Activated T-cell treated with anti-CD3 and anti-CD28 coated beads for 4 hours (primary cell): Measurements from ENCODE around the gene CHL1.

Experiments
- DNase-seq: peaks from one replicate; pipeline ENCODE4 v3.0.0-alpha.2; 2020

Gene CHL1

DNA sequence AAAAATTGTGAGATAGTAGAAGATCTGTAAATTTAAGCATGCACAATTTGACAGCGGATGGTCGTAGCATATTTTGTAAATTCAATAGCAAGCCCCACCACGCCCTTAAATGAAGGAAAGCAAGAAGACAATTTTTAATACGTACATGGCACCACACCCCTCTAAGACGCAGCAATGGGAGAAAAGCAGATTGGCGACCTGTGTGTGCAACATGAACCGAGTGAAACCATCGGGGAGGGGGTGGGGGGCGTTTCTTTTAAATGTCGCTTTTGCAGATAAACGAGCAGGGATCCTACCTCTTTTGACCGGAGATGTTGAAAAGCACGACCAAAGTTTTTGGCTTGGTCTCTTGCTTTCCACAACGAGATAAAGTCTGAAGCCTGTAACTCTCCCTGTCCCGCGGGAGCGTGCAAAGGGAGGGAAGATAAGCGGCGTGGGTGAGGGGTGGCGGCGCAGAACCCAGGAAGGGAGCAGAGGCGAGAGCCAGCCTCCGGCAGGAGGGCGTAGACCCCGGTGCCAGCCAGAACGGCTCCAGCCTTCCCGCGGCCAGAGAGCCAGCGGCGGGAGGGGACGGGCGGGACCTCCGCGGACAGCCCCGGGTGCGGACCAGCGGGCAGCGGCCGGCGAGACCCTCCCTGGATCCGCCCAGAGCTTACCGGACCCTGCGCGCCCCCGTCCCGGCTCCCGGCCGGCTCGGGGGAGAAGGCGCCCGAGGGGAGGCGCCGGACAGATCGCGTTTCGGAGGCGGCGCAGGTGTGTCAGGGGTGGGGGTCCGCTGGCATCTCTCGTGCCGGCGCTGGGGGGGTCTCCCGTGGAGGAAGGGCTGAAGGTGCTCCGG, at the start of gene CHL1:
TSS of gene CHL1 (plus strand) at position 453 of the 838 bp plus-strand sequence. CDS start 123,014 bp downstream, outside the sequence.
- DNase-seq: no peak

DNA sequence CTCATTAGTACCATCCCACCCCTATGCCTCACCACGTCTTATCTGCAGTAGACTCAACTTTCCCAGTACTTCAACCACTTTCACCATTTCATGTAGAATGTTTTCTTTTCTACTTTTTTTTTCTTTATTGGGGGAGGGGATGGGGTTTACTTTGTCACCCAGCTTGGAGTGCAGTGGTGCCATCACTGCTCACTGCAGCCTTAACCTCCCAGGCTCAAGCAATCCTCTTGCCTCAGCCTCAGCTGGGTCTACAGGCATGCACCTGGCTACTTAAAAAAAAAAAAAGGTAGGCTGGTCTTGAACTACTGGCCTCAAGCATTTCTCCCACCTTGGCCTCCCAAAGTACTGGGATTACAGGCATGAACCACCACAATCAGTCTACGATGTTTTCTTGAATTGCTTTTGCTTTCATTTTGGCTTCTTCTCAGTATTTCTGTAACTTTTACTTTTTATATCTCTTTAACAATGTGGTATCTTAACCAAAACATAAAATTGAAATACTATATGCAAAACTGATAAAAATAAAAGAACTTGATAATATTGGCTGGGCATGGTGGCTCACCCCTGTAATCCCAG, 44.9 kb upstream of the CHL1 start:
- DNase-seq: no peak

DNA sequence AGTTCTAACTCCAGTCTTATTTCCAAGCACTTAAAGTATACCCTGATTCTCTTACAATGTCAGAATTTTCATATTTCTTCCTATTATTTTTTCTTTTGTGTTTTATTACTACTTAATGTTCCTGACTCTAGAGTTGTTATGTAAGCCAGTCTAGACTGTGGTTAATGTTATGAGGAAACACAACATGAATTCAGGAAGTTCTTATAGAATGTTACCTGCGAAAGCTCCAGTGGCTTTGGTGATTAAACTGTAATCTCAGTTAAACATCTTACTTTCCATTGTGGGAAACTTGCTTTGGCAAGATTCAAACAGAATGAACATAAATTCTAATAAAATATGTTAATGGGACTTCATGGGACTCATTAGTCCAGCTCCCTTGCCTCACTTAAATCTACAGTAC, 36.6 kb upstream of the CHL1 start:
- no peak for DNase-seq

- no peak for DNase-seq
These were observed 30.5 kb upstream of the CHL1 start for GRCh38 chr3:166071-166470.

GRCh38 chr3:166799-167198, 29.8 kb upstream of the CHL1 start:
- DNase-seq: no peak

DNA sequence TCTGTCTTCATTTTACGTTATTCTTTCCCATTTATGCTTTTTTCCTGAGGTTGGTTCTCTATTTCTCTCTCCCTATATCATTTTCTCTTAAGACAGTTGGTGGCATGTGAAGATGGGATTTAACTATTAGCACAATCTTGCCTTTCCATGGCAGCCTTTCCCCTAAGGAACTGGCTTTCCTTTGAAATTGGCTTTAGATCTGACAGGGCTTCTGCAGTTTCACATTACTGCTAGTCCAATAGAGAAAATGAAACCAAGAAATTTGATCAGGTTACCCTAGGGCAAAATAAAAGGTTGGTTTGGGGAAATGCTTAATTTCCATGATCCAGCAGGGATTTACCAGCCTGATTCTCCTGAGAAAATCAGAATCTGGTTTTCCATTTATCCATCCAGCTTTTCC, 22.7 kb upstream of the CHL1 start:
- DNase-seq: no peak

- DNase-seq: no peak
These were observed 11.6 kb upstream of the CHL1 start for GRCh38 chr3:184976-185375.

GRCh38 chr3:192215-192929, 4.2 kb upstream of the CHL1 start:
- no peak for DNase-seq

DNA sequence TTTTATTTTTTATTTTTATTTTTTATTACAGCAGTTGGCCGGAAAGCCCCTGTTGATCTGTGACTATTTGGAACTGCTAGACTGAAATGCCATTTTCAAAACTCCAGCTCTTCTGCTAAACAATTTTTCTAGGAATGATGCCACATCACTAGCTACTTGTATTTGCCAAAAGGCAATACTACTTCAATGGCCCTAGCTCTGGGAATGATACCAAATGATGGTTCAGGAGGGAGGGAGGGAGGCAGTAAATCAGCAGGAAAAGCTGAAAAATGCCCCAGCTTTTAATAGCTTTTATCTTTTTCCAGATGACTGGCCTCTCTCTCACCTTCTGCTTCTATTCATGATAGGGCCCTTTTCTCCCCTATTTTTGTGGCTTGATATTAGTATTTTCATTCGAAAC, 2.6 kb upstream of the CHL1 start:
- no peak for DNase-seq

DNA sequence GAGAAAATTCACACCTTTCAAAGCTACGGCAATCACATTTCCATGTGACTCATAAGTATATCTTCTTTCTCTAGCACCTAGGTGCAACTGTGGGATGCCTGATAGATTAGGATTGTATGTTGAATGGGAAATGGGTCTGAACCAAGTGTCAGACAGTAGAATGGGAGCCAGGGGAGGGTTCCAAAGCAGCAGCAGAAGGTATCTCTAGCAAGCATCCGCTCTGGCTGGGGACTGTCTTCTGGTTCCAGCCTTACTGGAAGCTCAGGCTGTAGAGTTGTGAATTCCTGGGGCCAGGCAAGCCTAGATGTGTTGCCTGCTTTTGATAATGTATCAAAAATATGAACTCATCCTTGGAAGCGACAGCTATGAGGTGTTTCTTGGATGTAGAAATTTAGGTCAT, 2.1 kb upstream of the CHL1 start:
- DNase-seq: no peak

GRCh38 chr3:195666-196065, 897 bp upstream of the CHL1 start:
- DNase-seq: no peak

DNA sequence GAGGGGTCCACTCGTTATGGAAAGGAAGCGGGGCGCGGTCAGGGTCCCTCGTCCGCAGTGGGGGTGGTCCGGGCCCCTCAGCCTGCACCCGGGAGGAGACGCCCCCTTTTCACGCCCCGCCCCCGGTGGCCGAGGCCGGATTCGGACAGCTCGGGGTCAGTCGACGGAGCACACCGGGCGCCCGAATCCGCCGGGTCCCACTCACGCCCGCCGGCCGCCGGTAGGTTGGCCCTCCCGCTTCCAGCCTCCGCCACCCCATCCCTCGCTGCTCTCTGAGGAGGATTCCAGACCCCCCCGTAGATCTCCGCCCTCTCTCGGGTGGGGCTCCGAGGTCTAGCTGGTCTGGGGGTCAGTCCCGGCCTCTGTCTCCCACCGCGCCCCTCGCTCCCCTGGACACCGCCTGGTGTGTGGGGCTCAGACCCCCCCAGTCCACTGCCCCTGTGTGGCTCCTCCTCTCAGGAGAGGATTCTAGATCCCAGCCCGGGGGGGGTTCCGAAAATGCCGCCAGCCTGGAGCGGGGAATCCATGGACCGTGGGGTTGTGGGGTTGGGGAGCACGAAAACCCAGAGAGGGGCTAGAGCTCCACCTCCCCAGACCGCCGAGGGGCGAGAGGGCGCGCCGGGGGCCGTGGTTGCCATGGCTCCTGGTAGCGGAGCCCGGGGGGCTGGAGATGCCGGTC, 725 bp downstream of the CHL1 start:
- no peak for DNase-seq

DNA sequence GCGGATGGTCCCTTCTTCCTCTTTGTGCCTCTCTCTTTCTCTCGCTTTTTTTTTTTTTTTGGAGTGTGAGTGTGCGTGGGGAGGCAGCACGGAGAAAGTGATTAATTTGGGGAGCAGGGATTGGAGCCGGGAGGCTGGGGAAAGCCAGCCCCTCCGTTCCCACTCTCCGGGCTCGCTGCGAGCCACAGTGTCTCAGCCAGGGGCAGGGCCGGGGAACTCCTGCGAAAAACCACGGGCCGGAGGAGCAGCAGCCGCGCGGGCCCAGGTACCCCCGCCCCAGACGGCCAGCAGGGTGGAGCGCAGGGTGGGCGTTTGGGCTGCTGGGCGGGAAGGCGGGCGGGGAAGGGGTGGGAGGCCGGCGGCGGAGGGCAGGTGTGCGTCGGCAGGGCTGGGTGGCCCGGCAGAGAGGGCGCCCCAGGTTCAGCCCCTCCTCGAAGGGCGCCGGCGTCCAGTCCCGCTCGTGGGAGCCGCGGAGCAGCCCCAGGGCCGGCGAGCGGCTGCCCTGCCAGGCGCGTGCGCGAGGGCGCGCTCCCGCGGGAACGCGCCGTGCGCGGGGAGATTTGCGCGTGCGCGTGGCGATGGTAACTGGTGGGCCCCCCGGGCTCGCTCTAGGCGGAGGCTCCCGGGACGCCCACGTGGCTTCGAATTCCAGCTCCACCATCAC, 1.4 kb downstream of the CHL1 start:
- no peak for DNase-seq

- DNase-seq: no peak
These were observed 3.3 kb downstream of the CHL1 start for GRCh38 chr3:199835-200234.

- DNase-seq: no peak
These were observed 4.3 kb downstream of the CHL1 start for GRCh38 chr3:200758-201325.

- no peak for DNase-seq
These were observed 7.5 kb downstream of the CHL1 start for GRCh38 chr3:204102-204501.

DNA sequence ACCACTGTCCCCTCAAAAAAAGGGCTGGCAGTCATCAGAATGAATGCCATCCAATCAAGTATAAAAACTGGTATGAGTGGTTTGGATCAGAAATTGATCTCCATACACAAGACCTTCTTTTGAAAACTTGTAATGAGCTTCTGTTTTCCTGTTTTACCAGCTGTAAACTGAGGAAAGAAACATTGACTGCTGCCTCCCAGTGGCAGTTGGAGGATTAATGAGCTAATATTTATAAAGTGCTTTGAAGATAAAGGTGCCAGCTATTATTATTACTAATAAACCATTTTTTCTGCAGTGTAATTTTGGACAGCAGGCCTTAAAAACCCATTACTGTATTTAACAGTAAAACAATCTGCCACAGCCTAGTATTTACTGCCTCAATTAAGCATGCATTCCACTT, 11.4 kb downstream of the CHL1 start:
- DNase-seq: no peak

DNA sequence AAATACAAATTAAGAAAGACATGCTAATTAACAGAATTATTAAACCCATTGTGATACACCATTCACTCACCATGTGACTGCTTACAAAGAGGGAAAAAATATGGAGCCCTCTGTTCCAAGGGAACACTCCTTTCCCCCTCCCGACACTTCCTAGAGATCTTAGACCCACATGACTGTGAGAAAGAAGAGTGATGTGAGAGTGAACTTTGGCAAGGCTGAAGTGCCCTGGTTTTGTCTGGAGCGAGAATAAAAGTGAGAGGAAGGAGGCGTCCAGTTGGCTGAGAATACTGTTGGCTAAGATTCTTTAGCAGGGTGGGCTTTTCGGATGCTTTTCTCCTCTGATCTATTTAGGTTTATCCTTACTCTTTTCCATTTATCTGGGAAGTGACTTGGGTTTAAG, 14.1 kb downstream of the CHL1 start:
- no peak for DNase-seq

- no peak for DNase-seq
These were observed 15.9 kb downstream of the CHL1 start for GRCh38 chr3:212432-212831.

DNA sequence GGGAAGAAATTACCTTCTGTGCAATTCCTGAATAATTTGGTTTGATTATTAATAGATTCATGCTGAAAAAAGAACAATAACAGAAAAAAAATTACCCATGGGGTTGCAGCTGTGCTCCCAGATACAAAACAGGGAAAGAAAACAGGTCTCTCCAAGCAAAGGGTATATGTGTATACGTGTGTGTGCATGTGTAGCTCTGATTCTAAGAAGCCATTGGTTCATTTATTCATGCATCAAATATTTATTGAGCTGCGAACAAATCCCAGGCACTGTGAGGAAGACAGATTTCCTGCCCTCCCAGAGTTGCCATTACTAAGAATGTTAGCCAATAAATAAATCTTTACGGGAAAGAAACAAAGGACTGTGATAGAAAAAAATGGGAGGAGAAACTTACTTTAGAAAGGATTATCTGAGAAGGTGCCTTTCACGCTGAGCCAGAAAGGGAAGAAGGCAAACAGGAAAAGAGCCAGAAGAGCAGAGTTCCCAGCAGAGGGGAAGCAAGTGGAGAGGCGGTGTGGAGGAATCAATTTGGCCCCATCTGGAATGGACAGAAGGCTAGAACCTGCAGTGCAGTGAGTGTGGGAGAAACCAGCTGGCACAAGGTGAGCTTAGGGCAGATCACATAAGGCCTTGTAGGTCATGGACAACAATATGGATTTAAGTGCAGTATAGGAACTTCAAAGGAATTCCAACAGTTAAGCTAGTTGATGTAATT, 20.7 kb downstream of the CHL1 start:
- DNase-seq: no peak

DNA sequence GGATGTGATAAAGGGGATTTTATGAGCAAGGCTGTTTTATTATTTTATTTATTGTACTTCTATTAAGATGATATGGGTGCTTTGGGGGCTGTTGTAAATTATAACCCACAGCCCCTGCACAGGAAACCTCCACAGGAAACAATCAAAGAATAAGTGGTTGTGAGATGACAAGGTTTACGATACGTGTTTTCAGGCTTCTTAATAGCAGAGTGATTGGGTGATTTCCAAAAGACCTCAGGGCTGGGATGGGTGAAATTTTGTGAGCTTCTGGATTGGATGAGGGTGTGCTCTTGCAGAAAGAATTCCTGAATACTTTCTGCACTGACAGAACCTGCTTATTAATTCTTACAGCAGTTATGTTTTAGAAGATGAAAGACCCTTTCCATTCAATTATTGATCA, 21.4 kb downstream of the CHL1 start:
- DNase-seq: no peak
